Measurements from ENCODE around the gene ANP32E.
"Not testable (repeated sequence)": the region's sequence is repeated elsewhere in the genome, so short reads cannot be mapped to it uniquely, and the experiment has no call there.

Gene ANP32E

GRCh38 chr1:150227228-150227627, 8.7 kb downstream of the ANP32E start:
- Histone ChIP-seq H3K4me3 (ENCODE audit: low read length) (no peak overlapping the region), H3K4me1 (ENCODE audit: control insufficient read depth, low read depth, low read length) (no peaks in the 10 kb centered on the region), H3K9ac (ENCODE audit: low read length) (no peak overlapping the region), H3K27ac (ENCODE audit: low read length) (no peak overlapping the region), H3K36me3 (ENCODE audit: control insufficient read depth, low read depth, low read length) (peaks cover 69% of the 10 kb centered on the region), H3K27me3 (ENCODE audit: control insufficient read depth, insufficient read depth, low read length) (no peaks in the 10 kb centered on the region), H3K9me3 (ENCODE audit: control insufficient read depth, low read depth, low read length) (no peaks in the 10 kb centered on the region)

DNA sequence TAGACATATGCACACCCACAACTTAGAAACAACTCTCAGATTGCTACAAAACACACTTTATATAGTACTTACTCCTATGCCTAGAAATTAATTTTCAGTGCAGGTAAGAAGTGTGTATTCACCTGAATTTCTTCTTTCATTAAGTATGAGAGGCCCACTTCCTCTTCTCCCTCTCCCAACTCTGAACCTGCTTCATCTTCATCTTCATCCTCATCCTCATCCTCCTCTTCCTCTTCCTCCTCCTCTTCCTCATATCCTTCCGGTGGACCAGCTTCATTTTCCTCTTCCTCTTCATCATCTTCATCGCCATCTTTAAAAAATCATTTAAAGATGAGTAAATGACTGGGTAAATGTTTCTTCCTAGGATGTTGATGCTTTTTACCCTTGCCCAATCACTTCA, 9.4 kb downstream of the ANP32E start:
- Histone ChIP-seq H3K4me1 (ENCODE audit: control insufficient read depth, low read depth, low read length) (no peaks in the 10 kb centered on the region), H3K27me3 (ENCODE audit: control insufficient read depth, insufficient read depth, low read length) (no peaks in the 10 kb centered on the region), H3K36me3 (ENCODE audit: control insufficient read depth, low read depth, low read length) (peaks cover 69% of the 10 kb centered on the region), H3K27ac (ENCODE audit: low read length) (no peak overlapping the region), H3K9ac (ENCODE audit: low read length) (no peak overlapping the region), H3K9me3 (ENCODE audit: control insufficient read depth, low read depth, low read length) (no peaks in the 10 kb centered on the region), H3K4me3 (ENCODE audit: low read length) (no peak overlapping the region)

DNA sequence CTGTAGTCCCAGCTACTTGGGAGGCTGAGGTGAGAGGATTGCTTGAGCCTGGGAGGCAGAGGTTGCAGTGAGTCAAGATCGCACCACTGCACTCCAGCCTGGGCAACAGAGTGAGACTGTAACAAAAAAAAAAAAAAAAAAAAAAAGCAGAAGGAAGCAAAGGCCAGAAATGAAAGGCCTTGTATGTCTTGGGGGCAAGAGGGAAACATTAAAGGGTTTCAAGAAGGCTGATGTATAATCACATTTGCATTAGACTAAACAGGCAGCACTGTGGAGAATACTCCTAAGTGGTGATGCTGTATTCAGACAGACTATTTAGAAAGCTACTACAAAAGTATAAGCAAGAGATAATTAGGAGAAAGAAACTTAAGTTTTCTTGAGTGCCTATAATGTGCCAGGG, 10.4 kb downstream of the ANP32E start:
- peaks cover 70% of the 10 kb centered on the region for H3K36me3 ChIP-seq (ENCODE audit: control insufficient read depth, low read depth, low read length)
- H3K4me1 ChIP-seq (ENCODE audit: control insufficient read depth, low read depth, low read length) = no peaks in the 10 kb centered on the region
- H3K27me3 ChIP-seq (ENCODE audit: control insufficient read depth, insufficient read depth, low read length) = no peaks in the 10 kb centered on the region
- no peak overlapping the region for H3K9ac ChIP-seq (ENCODE audit: low read length)
- H3K27ac ChIP-seq (ENCODE audit: low read length) = no peak overlapping the region
- no peaks in the 10 kb centered on the region for H3K9me3 ChIP-seq (ENCODE audit: control insufficient read depth, low read depth, low read length)
- H3K4me3 ChIP-seq (ENCODE audit: low read length) = no peak overlapping the region

DNA sequence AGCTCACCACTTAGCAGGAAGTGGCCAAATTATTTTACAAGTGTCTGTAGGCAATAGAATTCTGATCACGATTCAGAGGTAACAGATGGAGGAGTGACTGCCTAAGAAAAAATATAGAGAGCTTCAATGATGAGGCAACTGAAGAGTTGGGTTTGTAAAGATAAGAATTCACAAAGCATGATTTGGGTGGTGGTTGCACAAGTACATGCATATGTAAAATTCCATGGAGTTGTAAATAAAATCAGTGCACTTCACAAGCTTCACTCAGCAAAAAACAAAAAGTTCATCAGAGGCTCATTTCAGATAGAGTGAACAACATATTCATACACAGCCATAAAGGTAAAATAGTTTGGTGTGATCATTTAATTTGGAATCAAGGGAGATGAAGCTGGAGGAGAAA, 10.9 kb downstream of the ANP32E start:
- Histone ChIP-seq H3K9me3 (ENCODE audit: control insufficient read depth, low read depth, low read length) (no peaks in the 10 kb centered on the region), H3K27me3 (ENCODE audit: control insufficient read depth, insufficient read depth, low read length) (no peaks in the 10 kb centered on the region), H3K36me3 (ENCODE audit: control insufficient read depth, low read depth, low read length) (peaks cover 73% of the 10 kb centered on the region)

GRCh38 chr1:150221552-150221951, 14.4 kb downstream of the ANP32E start:
- no peaks in the 10 kb centered on the region for H3K9me3 ChIP-seq (ENCODE audit: control insufficient read depth, low read depth, low read length)
- peaks cover 50% of the 10 kb centered on the region for H3K36me3 ChIP-seq (ENCODE audit: control insufficient read depth, low read depth, low read length)
- no peak overlapping the region for H3K4me3 ChIP-seq (ENCODE audit: low read length)
- H3K27me3 ChIP-seq (ENCODE audit: control insufficient read depth, insufficient read depth, low read length) = no peaks in the 10 kb centered on the region
- H3K9ac ChIP-seq (ENCODE audit: low read length) = no peak overlapping the region
- no peak overlapping the region for H3K27ac ChIP-seq (ENCODE audit: low read length)
- H3K4me1 ChIP-seq (ENCODE audit: control insufficient read depth, low read depth, low read length) = no peaks in the 10 kb centered on the region

More for the DNA sequence above, 10.9 kb downstream of the ANP32E start:
- Histone ChIP-seq H3K9ac (ENCODE audit: low read length) (no peak overlapping the region), H3K4me1 (ENCODE audit: control insufficient read depth, low read depth, low read length) (no peaks in the 10 kb centered on the region), H3K4me3 (ENCODE audit: low read length) (no peak overlapping the region), H3K27ac (ENCODE audit: low read length) (no peak overlapping the region)

GRCh38 chr1:150215855-150216254, 20.1 kb downstream of the ANP32E start:
- H3K36me3 ChIP-seq (ENCODE audit: control insufficient read depth, low read depth, low read length) = peaks cover 16% of the 10 kb centered on the region
- not testable (repeated sequence) for H3K4me1 ChIP-seq (ENCODE audit: control insufficient read depth, low read depth, low read length); H3K27ac ChIP-seq (ENCODE audit: low read length); H3K9me3 ChIP-seq (ENCODE audit: control insufficient read depth, low read depth, low read length); H3K4me3 ChIP-seq (ENCODE audit: low read length); H3K27me3 ChIP-seq (ENCODE audit: control insufficient read depth, insufficient read depth, low read length); H3K9ac ChIP-seq (ENCODE audit: low read length)

GRCh38 chr1:150214099-150214756, 21.7 kb downstream of the ANP32E start:
- H3K27ac ChIP-seq (ENCODE audit: low read length) = peak overlapping the region; percentile 72
- not testable (repeated sequence) for H3K4me1 ChIP-seq (ENCODE audit: control insufficient read depth, low read depth, low read length); H3K36me3 ChIP-seq (ENCODE audit: control insufficient read depth, low read depth, low read length); H3K27me3 ChIP-seq (ENCODE audit: control insufficient read depth, insufficient read depth, low read length); H3K9me3 ChIP-seq (ENCODE audit: control insufficient read depth, low read depth, low read length)
- H3K9ac ChIP-seq (ENCODE audit: low read length) = peak overlapping the region; percentile 61
- peak overlapping the region; percentile 72 for H3K4me3 ChIP-seq (ENCODE audit: low read length)

DNA sequence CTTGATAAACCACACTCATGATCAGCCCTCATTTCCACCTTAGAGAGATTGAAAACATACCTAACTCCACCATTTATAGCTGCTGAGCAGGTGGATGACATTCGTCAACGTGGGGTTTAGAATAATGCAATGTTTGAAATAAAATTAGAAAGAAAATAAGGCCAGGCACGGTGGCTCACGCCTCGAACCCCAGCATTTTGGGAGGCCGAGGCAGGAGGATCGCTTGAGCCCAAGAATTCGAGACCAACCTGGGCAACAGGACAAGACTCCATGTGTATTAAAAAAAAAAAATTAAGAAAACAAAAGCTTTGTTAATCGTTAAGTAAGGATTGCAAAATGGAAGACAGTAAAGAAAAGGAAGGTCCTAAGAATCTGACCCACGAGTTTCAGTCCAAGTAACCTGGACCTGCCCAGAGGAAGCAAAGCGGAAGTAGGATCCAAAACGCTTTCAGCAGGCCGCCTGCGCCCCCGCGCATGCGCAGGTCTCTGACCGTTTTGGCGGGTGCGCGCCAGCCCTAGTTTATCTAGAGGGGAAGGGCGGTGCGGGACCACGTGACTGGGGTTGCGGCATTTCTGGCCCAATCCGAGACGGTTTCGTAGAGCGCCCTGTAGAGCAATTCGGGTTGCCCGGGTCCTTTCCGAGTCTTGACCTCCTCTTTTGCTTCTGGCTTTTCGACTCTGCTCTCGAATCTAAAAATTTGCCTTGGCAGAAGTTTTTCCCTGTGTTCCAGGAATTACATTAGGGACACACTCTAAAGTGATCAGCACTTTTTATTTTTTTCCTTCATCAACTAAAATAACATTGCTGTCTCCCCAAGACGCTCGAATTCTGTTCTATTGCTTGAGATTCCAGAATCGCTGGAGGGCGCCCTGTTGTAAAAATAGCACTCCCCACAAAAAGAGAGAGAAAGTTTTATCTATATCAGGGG, 22.5 kb downstream of the ANP32E start:
- Histone ChIP-seq H3K27ac (ENCODE audit: low read length) (peak overlapping the region; percentile 72), H3K9ac (ENCODE audit: low read length) (peak overlapping the region; percentile 61), H3K36me3 (ENCODE audit: control insufficient read depth, low read depth, low read length) (no peaks in the 10 kb centered on the region), H3K4me1 (ENCODE audit: control insufficient read depth, low read depth, low read length) (peaks cover 2% of the 10 kb centered on the region), H3K9me3 (ENCODE audit: control insufficient read depth, low read depth, low read length) (no peaks in the 10 kb centered on the region), H3K27me3 (ENCODE audit: control insufficient read depth, insufficient read depth, low read length) (no peaks in the 10 kb centered on the region), H3K4me3 (ENCODE audit: low read length) (peak overlapping the region; percentile 72)

GRCh38 chr1:150212070-150212469, 23.8 kb downstream of the ANP32E start:
- Histone ChIP-seq H3K9ac (ENCODE audit: low read length) (no peak overlapping the region), H3K36me3 (ENCODE audit: control insufficient read depth, low read depth, low read length) (no peaks in the 10 kb centered on the region), H3K4me3 (ENCODE audit: low read length) (no peak overlapping the region), H3K4me1 (ENCODE audit: control insufficient read depth, low read depth, low read length) (peaks cover 2% of the 10 kb centered on the region), H3K27ac (ENCODE audit: low read length) (no peak overlapping the region), H3K27me3 (ENCODE audit: control insufficient read depth, insufficient read depth, low read length) (no peaks in the 10 kb centered on the region), H3K9me3 (ENCODE audit: control insufficient read depth, low read depth, low read length) (no peaks in the 10 kb centered on the region)

GRCh38 chr1:150210706-150211105, 25.2 kb downstream of the ANP32E start:
- Histone ChIP-seq H3K27ac (ENCODE audit: low read length) (no peak overlapping the region), H3K36me3 (ENCODE audit: control insufficient read depth, low read depth, low read length) (no peaks in the 10 kb centered on the region), H3K9me3 (ENCODE audit: control insufficient read depth, low read depth, low read length) (no peaks in the 10 kb centered on the region), H3K9ac (ENCODE audit: low read length) (no peak overlapping the region), H3K4me3 (ENCODE audit: low read length) (no peak overlapping the region), H3K4me1 (ENCODE audit: control insufficient read depth, low read depth, low read length) (peaks cover 2% of the 10 kb centered on the region), H3K27me3 (ENCODE audit: control insufficient read depth, insufficient read depth, low read length) (no peaks in the 10 kb centered on the region)

- H3K9me3 ChIP-seq (ENCODE audit: control insufficient read depth, low read depth, low read length) = no peaks in the 10 kb centered on the region
- H3K36me3 ChIP-seq (ENCODE audit: control insufficient read depth, low read depth, low read length) = no peaks in the 10 kb centered on the region
- H3K4me3 ChIP-seq (ENCODE audit: low read length) = no peak overlapping the region
Measured at GRCh38 chr1:150210091-150210490, 25.8 kb downstream of the ANP32E start.

DNA sequence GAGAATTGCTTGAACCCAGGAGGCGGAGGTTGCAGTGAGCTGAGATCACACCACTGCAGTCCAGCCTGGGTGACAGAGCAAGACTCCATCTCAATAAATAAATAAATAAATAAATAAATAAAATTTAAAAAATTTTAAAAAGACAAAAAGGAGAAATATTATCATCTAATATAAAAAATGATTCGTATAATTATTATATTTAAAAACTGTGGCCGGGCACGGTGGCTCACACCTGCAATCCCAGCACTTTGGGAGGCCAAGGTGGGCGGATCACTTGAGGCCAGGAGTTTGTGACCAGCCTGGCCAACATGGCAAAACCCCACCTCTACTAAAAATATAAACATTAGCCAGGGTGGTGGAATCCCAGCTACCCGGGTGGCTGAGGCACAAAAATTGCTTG, 27.5 kb downstream of the ANP32E start:
- H3K9me3 ChIP-seq (ENCODE audit: control insufficient read depth, low read depth, low read length); H3K27me3 ChIP-seq (ENCODE audit: control insufficient read depth, insufficient read depth, low read length); H3K27ac ChIP-seq (ENCODE audit: low read length); H3K4me3 ChIP-seq (ENCODE audit: low read length); H3K4me1 ChIP-seq (ENCODE audit: control insufficient read depth, low read depth, low read length); H3K9ac ChIP-seq (ENCODE audit: low read length); H3K36me3 ChIP-seq (ENCODE audit: control insufficient read depth, low read depth, low read length): not testable (repeated sequence)

More at GRCh38 chr1:150210091-150210490, 25.8 kb downstream of the ANP32E start:
- Histone ChIP-seq H3K27me3 (ENCODE audit: control insufficient read depth, insufficient read depth, low read length) (no peaks in the 10 kb centered on the region), H3K4me1 (ENCODE audit: control insufficient read depth, low read depth, low read length) (peaks cover 2% of the 10 kb centered on the region), H3K9ac (ENCODE audit: low read length) (no peak overlapping the region), H3K27ac (ENCODE audit: low read length) (no peak overlapping the region)
